HCT116 (cell line): Measurements from ENCODE around the gene MKNK1. TPM values are rescaled to one million over a fixed set of nuclear protein-coding genes. Genes with fewer than 3 reads are reported as not detected.

Experiments used
- ATAC-seq: fragments of 200-7000 bp; cut with Tn5 transposase; 2 replicates; pipeline ENCODE4 v1.9.1; 2020; ENCODE audit warnings: mild to moderate bottlenecking, moderate library complexity
- BruUV-seq: library from RNA; stranded (reverse); fragments of 400-500 nt; replicated peaks from 2 replicates; lab custom pipeline; 2021; lab: Mats Ljungman, UMichigan
- CTCF ChIA-PET: fragments of 300-600 bp; sonication (Branson Sonifier 250); formaldehyde crosslinking; loops from one replicate; lab custom pipeline; 2021; ENCODE audit warnings: antibody characterized with exemption; lab: Charles Lee
- POLR2A ChIA-PET: fragments of 300-600, 350-600 bp; sonication (Branson Sonifier 250); formaldehyde crosslinking; loops from one replicate; lab custom pipeline; 2021; ENCODE audit warnings: antibody characterized with exemption; lab: Charles Lee
- RAD21 ChIA-PET, 2 experiments: fragments of 300-600 bp; sonication (Branson Sonifier 250); formaldehyde crosslinking; loops; one replicate each; lab custom pipeline; 2023; ENCODE audit warnings: low total read pairs in 2 of 2; ENCODE audit not compliant: uncharacterized antibody in 2 of 2, unreplicated experiment in 2 of 2, low non-redundant PET in 1 of 2; lab: Charles Lee
- DNase-seq: peaks from one replicate; pipeline ENCODE4 v3.0.0-alpha.2; 2010; ENCODE audit warnings: low read depth, low spot score
- H2AFZ ChIP-seq: fragments of 200-600 bp; shearing (Covaris generic), sonication (generic); 2 replicates; pipeline ENCODE4 v1.6.1; 2017; ENCODE audit warnings: low read depth, mixed run types, mixed read lengths, antibody characterized with exemption, low read length; ENCODE audit not compliant: poor library complexity, severe bottlenecking
- H3K27ac ChIP-seq: 2 replicates; pipeline ENCODE4 v1.5.1; 2012; ENCODE audit warnings: low read depth, low read length
- H3K27me3 ChIP-seq: fragments of 200-600 bp; sonication (generic); 2 replicates; pipeline ENCODE4 v1.6.1; 2016; ENCODE audit warnings: mixed run types, low read length, mixed read lengths; ENCODE audit not compliant: insufficient read depth
- H3K36me3 ChIP-seq, 2 experiments: fragments of 200-500 bp in 1 of 2; fragments of 200-600 bp in 1 of 2; sonication (Bioruptor generic) in 1 of 2; sonication (generic) in 1 of 2; 2 replicates each; pipeline versions ENCODE4 v1.5.1 to v1.6.1; 2014 to 2016; ENCODE audit warnings: low read length in 2 of 2, inconsistent platforms in 1 of 2, mixed read lengths in 1 of 2, mixed run types in 1 of 2; ENCODE audit not compliant: insufficient read depth in 2 of 2, control insufficient read depth in 1 of 2
- H3K4me1 ChIP-seq, 2 experiments: fragments of 200-600 bp in 1 of 2; sonication (generic) in 1 of 2; 2 replicates each; pipeline versions ENCODE4 v1.5.1 to v1.6.1; 2012 to 2017; ENCODE audit warnings: low read length in 2 of 2, inconsistent platforms in 1 of 2, mild to moderate bottlenecking in 1 of 2, mixed read lengths in 1 of 2, mixed run types in 1 of 2, moderate library complexity in 1 of 2; ENCODE audit not compliant: insufficient read depth in 2 of 2, control insufficient read depth in 1 of 2
- H3K4me2 ChIP-seq: fragments of 200-600 bp; sonication (generic); 2 replicates; pipeline ENCODE4 v1.6.1; 2017; ENCODE audit warnings: mixed run types, low read length, mixed read lengths
- H3K4me3 ChIP-seq, 2 experiments: fragments of 200-600 bp in 1 of 2; sonication (generic) in 1 of 2; replicated peaks in 1 of 2; 2 replicates each; pipeline ENCODE4 v1.5.1; 2011 to 2016; ENCODE audit warnings: low read length in 2 of 2, control low read depth in 1 of 2, low read depth in 1 of 2, mild to moderate bottlenecking in 1 of 2, mixed read lengths in 1 of 2, mixed run types in 1 of 2
- H3K79me2 ChIP-seq: fragments of 200-600 bp; sonication (generic); 2 replicates; pipeline ENCODE4 v1.6.1; 2017; ENCODE audit warnings: mild to moderate bottlenecking, mixed run types, low read length, moderate library complexity, mixed read lengths; ENCODE audit not compliant: insufficient read depth
- H3K9ac ChIP-seq: fragments of 200-600 bp; sonication (generic); 2 replicates; pipeline ENCODE4 v1.6.1; 2016; ENCODE audit warnings: low read length, mixed read lengths
- H3K9me2 ChIP-seq: fragments of 200-600 bp; sonication (generic), shearing (Covaris generic); 2 replicates; pipeline ENCODE4 v1.6.1; 2017; ENCODE audit warnings: mixed run types, mild to moderate bottlenecking, moderate library complexity; ENCODE audit not compliant: insufficient read depth
- H3K9me3 ChIP-seq, 2 experiments: fragments of 200-500 bp in 1 of 2; fragments of 200-600 bp in 1 of 2; sonication (Bioruptor generic) in 1 of 2; sonication (generic) in 1 of 2; 2 replicates each; pipeline ENCODE4 v1.6.1; 2014 to 2017; ENCODE audit warnings: low read length in 2 of 2, mixed read lengths in 2 of 2, inconsistent platforms in 1 of 2, low read depth in 1 of 2, mild to moderate bottlenecking in 1 of 2, mixed run types in 1 of 2, moderate library complexity in 1 of 2; ENCODE audit not compliant: control insufficient read depth in 1 of 2, insufficient read depth in 1 of 2
- H4K20me1 ChIP-seq: fragments of 200-600 bp; sonication (generic), shearing (Covaris generic); 2 replicates; pipeline ENCODE4 v1.6.1; 2017; ENCODE audit warnings: mixed run types, mild to moderate bottlenecking, moderate library complexity; ENCODE audit not compliant: insufficient read depth
- CEBPB ChIP-seq: IDR thresholded peaks from 2 replicates; pipeline ENCODE4 v1.6.1; 2012; ENCODE audit warnings: low read depth
- ELF1 ChIP-seq: IDR thresholded peaks from 2 replicates; pipeline ENCODE4 v1.6.1; 2012; ENCODE audit warnings: low read depth, borderline replicate concordance
- POLR2A ChIP-seq: IDR thresholded peaks from 2 replicates; pipeline ENCODE4 v1.7.0; 2011; ENCODE audit warnings: borderline replicate concordance; ENCODE audit not compliant: insufficient read depth, insufficient read length; ENCODE audit errors: extremely low read depth
- RAD21 ChIP-seq: IDR thresholded peaks from 2 replicates; pipeline ENCODE4 v1.6.1; 2012; ENCODE audit warnings: low read depth, mild to moderate bottlenecking
- REST ChIP-seq: IDR thresholded peaks from 2 replicates; pipeline ENCODE4 v1.6.1; 2012; ENCODE audit warnings: low read depth
- SP1 ChIP-seq: IDR thresholded peaks from 2 replicates; pipeline ENCODE4 v1.6.1; 2012; ENCODE audit warnings: low read depth
- SRF ChIP-seq: IDR thresholded peaks from 2 replicates; pipeline ENCODE4 v1.6.1; 2012; ENCODE audit warnings: low read depth
- TCF7L2 ChIP-seq: IDR thresholded peaks from 2 replicates; pipeline ENCODE4 v1.7.0; 2011; ENCODE audit warnings: borderline replicate concordance, inconsistent platforms; ENCODE audit not compliant: insufficient read depth, insufficient read length; ENCODE audit errors: extremely low read depth
- YY1 ChIP-seq: IDR thresholded peaks from 2 replicates; pipeline ENCODE4 v1.6.1; 2011; ENCODE audit warnings: low read length, low read depth, moderate library complexity, mild to moderate bottlenecking; ENCODE audit not compliant: insufficient replicate concordance; ENCODE audit errors: extremely low read depth
- ZFX ChIP-seq: fragments of 450-650 bp; IDR thresholded peaks from 2 replicates; pipeline ENCODE4 v1.6.1; 2017
- intact Hi-C: fragments of 100-400 bp; cut with micrococcal nuclease; formaldehyde crosslinking; loops from 2 replicates; pipeline ENCODE4 v1.10.0; 2022
- total RNA-seq: library from RNA; stranded (reverse); gene quantifications from one replicate; pipeline ENCODE4 v1.2.1, GENCODE V29; 2021; ENCODE audit not compliant: unreplicated experiment
- TF ChIP-seq, protein P1 (sequence below): IDR thresholded peaks from 2 replicates; pipeline ENCODE4 v1.6.1; 2012
- TF ChIP-seq, protein P2 (sequence below), 3 experiments: fragments of 200-600 bp in 1 of 3; sonication (generic) in 1 of 3; IDR thresholded peaks in 2 of 3; conservative IDR thresholded peaks in 1 of 3; 2 replicates each; pipeline ENCODE4 v1.5.1; 2012 to 2017; ENCODE audit warnings: low read depth in 2 of 3, low read length in 2 of 3, antibody characterized with exemption in 1 of 3, borderline replicate concordance in 1 of 3, control low read depth in 1 of 3, mild to moderate bottlenecking in 1 of 3, mixed read lengths in 1 of 3, mixed run types in 1 of 3, moderate library complexity in 1 of 3; ENCODE audit not compliant: insufficient read depth in 1 of 3

The MKNK1 gene
- total RNA-seq, 1 experiment from 2014 or later = 30.9 TPM

DNA sequence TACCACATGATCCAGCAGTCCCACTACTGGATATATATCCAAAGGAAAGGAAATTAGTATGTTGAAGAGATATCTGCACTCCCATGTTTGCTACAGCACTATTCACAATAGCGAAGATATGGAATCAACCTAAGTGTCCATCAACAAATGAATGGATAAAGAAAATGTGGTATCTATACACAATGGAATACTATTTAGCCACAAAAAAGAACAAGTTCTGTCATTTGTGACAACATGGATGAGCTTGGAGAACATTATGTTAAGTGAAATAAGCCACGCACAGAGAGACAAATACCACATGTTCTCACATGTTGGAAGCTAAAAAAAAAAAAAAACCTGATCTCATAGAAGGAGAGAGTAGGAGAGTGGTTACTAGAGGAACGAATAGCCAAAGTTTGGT lies 46.4 kb upstream of the MKNK1 start:
- H3K9me3 ChIP-seq = no peaks in the 10 kb centered on the region
- ATAC-seq = no peak
- no peak overlapping the region for H3K4me2 ChIP-seq
- no peaks in the 10 kb centered on the region for H3K79me2 ChIP-seq
- POLR2A ChIA-PET = no interaction called here
- H4K20me1 ChIP-seq = no peaks in the 10 kb centered on the region
- no TSS peak for BruUV-seq
- no peaks in the 10 kb centered on the region for H3K27me3 ChIP-seq
- H3K4me3 ChIP-seq = no peak overlapping the region
- RAD21 ChIA-PET = no interaction called here
- intact Hi-C loops = no loop called here
- CTCF ChIA-PET = no interaction called here
- peaks cover 3 to 27% of the 10 kb centered on the region in 2 experiments; a peak in 3 of 4 replicates for H3K36me3 ChIP-seq
- H3K27ac ChIP-seq = no peak overlapping the region
- no peaks in the 10 kb centered on the region for H3K4me1 ChIP-seq
- H3K9me2 ChIP-seq = no peaks in the 10 kb centered on the region
- H3K9ac ChIP-seq = no peak overlapping the region
- DNase-seq = no peak
- TF ChIP-seq SRF (no peak), SP1 (no peak), POLR2A (no peak), TCF7L2 (no peak), RAD21 (no peak), CEBPB (no peak), ELF1 (no peak), REST (no peak), YY1 (no peak), ZFX (no peak)
- TF ChIP-seq, protein P1, sequence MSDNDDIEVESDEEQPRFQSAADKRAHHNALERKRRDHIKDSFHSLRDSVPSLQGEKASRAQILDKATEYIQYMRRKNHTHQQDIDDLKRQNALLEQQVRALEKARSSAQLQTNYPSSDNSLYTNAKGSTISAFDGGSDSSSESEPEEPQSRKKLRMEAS = no peak
- TF ChIP-seq, protein P2, sequence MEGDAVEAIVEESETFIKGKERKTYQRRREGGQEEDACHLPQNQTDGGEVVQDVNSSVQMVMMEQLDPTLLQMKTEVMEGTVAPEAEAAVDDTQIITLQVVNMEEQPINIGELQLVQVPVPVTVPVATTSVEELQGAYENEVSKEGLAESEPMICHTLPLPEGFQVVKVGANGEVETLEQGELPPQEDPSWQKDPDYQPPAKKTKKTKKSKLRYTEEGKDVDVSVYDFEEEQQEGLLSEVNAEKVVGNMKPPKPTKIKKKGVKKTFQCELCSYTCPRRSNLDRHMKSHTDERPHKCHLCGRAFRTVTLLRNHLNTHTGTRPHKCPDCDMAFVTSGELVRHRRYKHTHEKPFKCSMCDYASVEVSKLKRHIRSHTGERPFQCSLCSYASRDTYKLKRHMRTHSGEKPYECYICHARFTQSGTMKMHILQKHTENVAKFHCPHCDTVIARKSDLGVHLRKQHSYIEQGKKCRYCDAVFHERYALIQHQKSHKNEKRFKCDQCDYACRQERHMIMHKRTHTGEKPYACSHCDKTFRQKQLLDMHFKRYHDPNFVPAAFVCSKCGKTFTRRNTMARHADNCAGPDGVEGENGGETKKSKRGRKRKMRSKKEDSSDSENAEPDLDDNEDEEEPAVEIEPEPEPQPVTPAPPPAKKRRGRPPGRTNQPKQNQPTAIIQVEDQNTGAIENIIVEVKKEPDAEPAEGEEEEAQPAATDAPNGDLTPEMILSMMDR (IDR thresholded peaks at IDR 0.05 in 2 of 3, conservative IDR thresholded peaks at IDR 0.05 in 1 of 3; ENCODE audit: borderline replicate concordance in 1 of 3, insufficient read depth in 1 of 3, low read depth in 2 of 3, low read length in 2 of 3) = no peak
- H2AFZ ChIP-seq = no peak overlapping the region
